Neural crest cell (in vitro differentiated cells): ENCODE data around the gene MPRIP. TPM values are rescaled to one million over a fixed set of nuclear protein-coding genes. Genes with fewer than 3 reads are reported as not detected.

Experiments
- DNase-seq: peaks from one replicate; pipeline ENCODE4 v3.0.0; 2021; ENCODE audit warnings: low read depth, mixed read lengths, low spot score
- H3K27ac Mint-ChIP-seq: one replicate; pipeline ENCODE4 v1.8.0; 2021; ENCODE audit warnings: mild to moderate bottlenecking, mixed read lengths; ENCODE audit not compliant: unreplicated experiment
- H3K27me3 Mint-ChIP-seq: 2 replicates; pipeline ENCODE4 v1.8.0; 2021; ENCODE audit warnings: low read depth, mild to moderate bottlenecking, mixed read lengths
- H3K36me3 Mint-ChIP-seq: 2 replicates; pipeline ENCODE4 v1.8.0; 2021; ENCODE audit warnings: low read depth, mild to moderate bottlenecking, mixed read lengths
- H3K4me1 Mint-ChIP-seq: 2 replicates; pipeline ENCODE4 v1.8.0; 2021; ENCODE audit warnings: mixed read lengths
- H3K4me3 Mint-ChIP-seq: one replicate; pipeline ENCODE4 v1.8.0; 2021; ENCODE audit warnings: mild to moderate bottlenecking, mixed read lengths
- H3K9me3 Mint-ChIP-seq: 2 replicates; pipeline ENCODE4 v1.8.0; 2021; ENCODE audit warnings: mixed read lengths
- total RNA-seq: library from RNA; stranded (reverse); gene quantifications from 2 replicates; pipeline ENCODE4 v1.2.1, GENCODE V29; 2021
- TF ChIP-seq, protein P1 (sequence below): fragments of 200-600 bp; sonication (generic); conservative IDR thresholded peaks from 2 replicates; pipeline ENCODE4 v1.5.0; 2021; ENCODE audit warnings: antibody characterized with exemption, mild to moderate bottlenecking

MPRIP gene
- total RNA-seq, 1 donor from 2014 or later = 241 TPM

GRCh38 chr17:17205368-17206123 is 163.3 kb downstream of the MPRIP start:
- Mint-ChIP-seq H3K27me3 (no peaks in the 10 kb centered on the region), H3K4me3 (no peak overlapping the region), H3K27ac (no peak overlapping the region), H3K9me3 (no peaks in the 10 kb centered on the region), H3K4me1 (peaks cover 18% of the 10 kb centered on the region), H3K36me3 (no peaks in the 10 kb centered on the region)
- no peak for DNase-seq
- TF ChIP-seq, protein P1, sequence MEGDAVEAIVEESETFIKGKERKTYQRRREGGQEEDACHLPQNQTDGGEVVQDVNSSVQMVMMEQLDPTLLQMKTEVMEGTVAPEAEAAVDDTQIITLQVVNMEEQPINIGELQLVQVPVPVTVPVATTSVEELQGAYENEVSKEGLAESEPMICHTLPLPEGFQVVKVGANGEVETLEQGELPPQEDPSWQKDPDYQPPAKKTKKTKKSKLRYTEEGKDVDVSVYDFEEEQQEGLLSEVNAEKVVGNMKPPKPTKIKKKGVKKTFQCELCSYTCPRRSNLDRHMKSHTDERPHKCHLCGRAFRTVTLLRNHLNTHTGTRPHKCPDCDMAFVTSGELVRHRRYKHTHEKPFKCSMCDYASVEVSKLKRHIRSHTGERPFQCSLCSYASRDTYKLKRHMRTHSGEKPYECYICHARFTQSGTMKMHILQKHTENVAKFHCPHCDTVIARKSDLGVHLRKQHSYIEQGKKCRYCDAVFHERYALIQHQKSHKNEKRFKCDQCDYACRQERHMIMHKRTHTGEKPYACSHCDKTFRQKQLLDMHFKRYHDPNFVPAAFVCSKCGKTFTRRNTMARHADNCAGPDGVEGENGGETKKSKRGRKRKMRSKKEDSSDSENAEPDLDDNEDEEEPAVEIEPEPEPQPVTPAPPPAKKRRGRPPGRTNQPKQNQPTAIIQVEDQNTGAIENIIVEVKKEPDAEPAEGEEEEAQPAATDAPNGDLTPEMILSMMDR = no peak

DNA sequence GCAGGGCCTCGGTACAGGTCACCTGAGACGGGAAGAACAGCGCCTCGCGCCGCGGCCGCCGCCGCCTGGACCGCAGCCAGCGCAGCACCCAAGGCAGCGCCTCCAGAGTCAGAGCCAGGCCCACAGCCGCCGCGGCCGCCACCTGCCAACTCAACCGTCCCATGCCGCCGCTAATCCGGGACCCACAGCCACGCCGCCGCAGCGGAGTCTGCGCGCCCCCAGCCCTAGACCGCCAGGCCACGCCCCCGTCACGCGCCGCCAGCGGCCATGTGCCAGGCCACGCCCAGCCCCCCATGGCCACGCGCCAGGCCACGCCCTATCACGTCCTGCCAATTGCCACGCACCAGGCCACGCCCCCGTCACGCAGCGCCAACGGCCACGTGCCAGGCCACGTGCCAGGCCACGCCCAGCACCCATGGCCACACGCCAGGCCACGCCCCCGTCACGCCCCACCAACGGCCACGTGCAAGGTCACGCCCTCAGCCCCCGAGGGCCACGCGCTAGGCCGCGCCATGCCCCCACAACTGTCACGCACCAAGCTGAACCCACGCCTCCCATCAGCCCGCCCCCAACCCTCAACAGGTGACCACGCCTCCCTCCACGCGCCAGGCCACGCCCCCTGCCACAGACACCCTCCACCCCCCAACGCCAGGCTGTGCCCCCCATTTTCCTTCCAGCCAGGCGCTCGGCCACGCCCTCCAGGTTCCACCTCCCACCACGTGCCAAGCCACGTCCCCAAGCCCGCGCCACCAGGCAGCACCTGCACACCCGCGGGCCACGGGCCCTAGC is 164.1 kb downstream of the MPRIP start, which contains the start of gene PLD6:
Gene PLD6, minus strand, starts transcription at position 210 of the 789 bp plus-strand sequence. Its CDS starts 47 bp downstream, at position 163.
- TF ChIP-seq, protein P1 = no peak
- DNase-seq = no peak
- no peaks in the 10 kb centered on the region for H3K27me3 Mint-ChIP-seq
- H3K27ac Mint-ChIP-seq = no peak within 1 kb of the TSS
- no peaks in the 10 kb centered on the region for H3K36me3 Mint-ChIP-seq
- peaks cover 11% of the 10 kb centered on the region for H3K4me1 Mint-ChIP-seq
- no peaks in the 10 kb centered on the region for H3K9me3 Mint-ChIP-seq
- H3K4me3 Mint-ChIP-seq = no peak within 1 kb of the TSS

DNA sequence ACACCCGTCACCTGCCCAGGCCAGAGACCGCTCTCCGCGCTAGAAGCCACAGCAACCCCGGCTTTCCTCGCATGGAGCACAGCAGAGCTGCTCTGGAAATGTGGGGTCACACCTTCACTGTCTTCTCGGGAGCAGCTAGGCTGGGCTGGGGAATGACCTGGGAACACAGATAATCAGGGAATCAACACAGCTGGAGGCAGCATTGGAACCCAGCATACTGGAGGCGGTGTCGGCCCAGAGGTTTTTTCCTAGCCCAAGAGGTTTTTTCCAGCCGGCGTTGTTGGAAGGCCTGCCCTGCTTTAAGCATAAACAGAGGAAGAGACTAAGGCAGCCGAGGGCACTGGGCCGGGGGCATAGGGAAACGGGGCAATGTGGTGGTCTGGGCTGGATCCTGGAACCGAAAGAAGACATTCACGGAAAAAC is 164.7 kb downstream of the MPRIP start:
- Mint-ChIP-seq H3K27ac (no peak overlapping the region), H3K36me3 (no peaks in the 10 kb centered on the region), H3K4me1 (peaks cover 8% of the 10 kb centered on the region), H3K27me3 (no peaks in the 10 kb centered on the region), H3K9me3 (no peaks in the 10 kb centered on the region), H3K4me3 (no peak overlapping the region)
- TF ChIP-seq, protein P1 = no peak
- DNase-seq = no peak

DNA sequence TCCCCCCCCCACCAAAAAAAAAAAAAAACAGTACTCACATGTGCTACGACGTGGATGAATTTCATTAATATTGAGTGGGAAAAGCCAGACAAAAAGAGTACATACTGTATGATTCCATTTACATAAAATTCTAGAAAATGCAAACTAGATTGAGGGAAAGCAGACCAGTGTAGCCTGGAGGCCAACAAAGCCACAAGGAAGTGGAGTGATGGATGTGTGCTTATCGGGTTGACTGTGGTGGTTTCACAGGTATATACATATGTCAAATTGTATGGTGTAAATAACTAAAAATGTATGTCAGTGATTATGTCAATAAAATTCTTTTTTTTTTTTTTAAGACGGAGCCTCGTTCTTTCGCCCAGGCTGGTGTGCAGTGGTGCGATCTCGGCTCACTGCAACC is 165.7 kb downstream of the MPRIP start:
- no peaks in the 10 kb centered on the region for H3K9me3 Mint-ChIP-seq
- H3K4me1 Mint-ChIP-seq = peaks cover 8% of the 10 kb centered on the region
- no peak overlapping the region for H3K27ac Mint-ChIP-seq
- no peaks in the 10 kb centered on the region for H3K36me3 Mint-ChIP-seq
- DNase-seq = no peak
- TF ChIP-seq, protein P1 = no peak
- no peak overlapping the region for H3K4me3 Mint-ChIP-seq
- no peaks in the 10 kb centered on the region for H3K27me3 Mint-ChIP-seq

GRCh38 chr17:17213775-17214174 is 171.5 kb downstream of the MPRIP start:
- TF ChIP-seq, protein P1 = no peak
- Mint-ChIP-seq H3K36me3 (peaks cover 10% of the 10 kb centered on the region), H3K4me1 (no peaks in the 10 kb centered on the region), H3K9me3 (no peaks in the 10 kb centered on the region), H3K27me3 (no peaks in the 10 kb centered on the region), H3K4me3 (no peak overlapping the region), H3K27ac (no peak overlapping the region)
- DNase-seq = no peak
